ENCODE results near the gene KRTAP10-4.

- TF ChIP-seq CTCF (IDR thresholded peaks at IDR 0.05; ENCODE audit: insufficient read depth, low read length) (no peak), GABPA (IDR thresholded peaks at IDR 0.05; ENCODE audit: low read depth) (no peak)
Observed at GRCh38 chr21:44569861-44570517, 3.5 kb upstream of the KRTAP10-4 start.
